HG03066 (cell line): ENCODE data around the gene STT3A.

ENCODE experiments used
- ATAC-seq: cut with Tn5 transposase; IDR thresholded peaks from one replicate; pipeline ENCODE4 v1.9.1; 2021; ENCODE audit warnings: low read depth; ENCODE audit not compliant: unreplicated experiment

Gene STT3A

DNA sequence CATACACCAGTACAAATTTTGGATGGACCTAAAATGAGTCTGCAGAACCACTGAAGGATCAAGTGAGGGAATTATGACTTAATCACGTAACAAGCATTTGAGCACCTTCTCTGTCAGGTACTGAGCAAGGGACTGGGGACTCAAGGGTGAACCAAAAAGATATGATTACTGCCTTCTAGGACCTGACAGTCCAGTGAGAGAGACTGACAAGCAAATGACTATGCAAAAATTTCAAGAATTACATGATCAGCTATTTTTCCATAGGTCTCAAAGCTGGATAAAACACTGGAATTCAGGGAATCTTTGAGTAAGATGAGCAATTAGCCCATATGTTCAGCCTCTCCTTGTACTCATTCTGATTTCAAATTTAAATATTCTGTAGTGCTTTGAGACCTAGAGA lies 5.2 kb upstream of the STT3A start:
- ATAC-seq = no peak

DNA sequence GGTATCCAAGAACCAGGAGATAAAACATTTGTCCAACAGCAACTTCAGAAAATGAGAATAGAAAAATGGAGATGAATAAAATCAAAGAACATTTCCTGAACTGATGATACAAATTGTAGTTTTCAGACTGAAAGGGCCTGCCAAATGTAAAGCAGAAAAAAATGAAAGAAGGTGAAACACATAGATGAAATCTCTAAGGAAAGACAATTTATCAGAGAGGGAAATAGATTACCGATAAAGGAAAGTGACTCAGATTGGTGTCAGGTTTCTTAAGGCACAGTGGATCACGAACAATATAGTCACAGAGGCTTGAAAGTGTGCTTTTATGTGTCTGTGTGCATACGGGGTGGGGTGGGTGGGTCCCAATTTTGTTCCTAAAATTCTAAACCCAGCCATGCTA lies 4.1 kb upstream of the STT3A start:
- ATAC-seq = no peak

DNA sequence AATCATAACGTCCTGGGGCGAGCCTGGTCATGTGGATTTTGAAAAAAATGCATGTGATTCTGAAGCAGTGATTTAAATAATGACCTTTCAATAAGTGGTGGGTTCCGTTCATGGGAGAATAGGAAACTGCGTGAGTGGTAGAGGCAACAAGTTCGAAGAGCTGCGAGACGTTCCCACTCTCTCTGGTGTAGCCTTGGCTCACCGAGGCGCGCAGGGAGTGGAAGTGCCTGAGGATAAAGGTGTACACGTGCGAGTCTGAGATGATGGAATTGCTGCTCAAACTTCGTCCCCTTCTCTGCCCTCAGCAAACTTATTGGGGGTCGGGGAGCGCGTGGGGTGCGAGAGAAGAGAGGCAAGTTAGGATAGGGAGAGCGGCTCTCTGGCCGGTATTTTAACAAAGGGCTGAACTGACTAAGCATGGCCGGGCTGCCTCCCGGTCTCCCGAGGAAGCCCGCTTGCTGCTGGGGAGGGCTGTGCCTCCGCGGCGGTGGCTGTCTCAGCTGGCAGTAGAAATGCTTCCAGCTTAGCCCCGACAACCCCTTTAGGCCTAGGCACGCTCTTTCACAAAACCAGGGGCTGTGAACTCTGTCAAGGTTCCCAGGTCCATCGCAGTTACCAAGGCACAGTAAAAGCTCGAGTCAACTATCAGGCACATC lies 875 bp upstream of the STT3A start:
- peak; percentile 16 for ATAC-seq

DNA sequence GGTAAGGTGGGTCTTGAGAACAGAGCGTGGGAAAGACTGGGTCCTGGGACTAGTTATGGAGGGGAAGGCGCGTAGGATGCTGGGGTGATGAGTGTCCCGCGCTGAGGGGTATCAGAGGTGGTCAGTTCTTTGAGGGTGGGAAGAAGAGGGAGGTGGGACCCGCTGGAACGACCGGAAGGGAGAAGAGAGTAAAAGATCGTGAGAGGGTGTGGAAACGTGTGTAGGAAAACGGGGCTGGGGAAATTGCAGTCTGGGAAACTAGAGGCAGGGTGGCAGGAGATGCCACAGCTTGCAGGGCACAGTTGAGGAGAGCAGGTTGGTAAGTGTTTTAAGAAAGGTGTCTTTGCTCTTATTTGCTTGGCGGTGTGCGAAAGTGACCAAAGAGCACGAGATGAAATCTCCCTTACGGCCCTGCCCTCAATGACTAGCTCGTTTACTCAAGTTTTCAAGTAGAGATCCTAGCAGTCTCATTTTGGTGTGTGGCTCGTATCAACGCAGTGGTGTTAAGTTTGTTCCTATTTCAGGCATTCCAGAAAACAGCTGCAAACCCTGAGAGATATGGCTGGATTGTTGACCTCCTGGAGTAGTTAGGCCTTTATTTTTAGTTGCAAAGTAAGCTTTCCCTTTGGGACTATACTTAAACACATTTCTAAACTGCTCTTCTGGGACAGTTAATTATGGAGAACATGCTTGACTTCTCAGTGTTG lies 615 bp downstream of the STT3A start:
- ATAC-seq = no peak

DNA sequence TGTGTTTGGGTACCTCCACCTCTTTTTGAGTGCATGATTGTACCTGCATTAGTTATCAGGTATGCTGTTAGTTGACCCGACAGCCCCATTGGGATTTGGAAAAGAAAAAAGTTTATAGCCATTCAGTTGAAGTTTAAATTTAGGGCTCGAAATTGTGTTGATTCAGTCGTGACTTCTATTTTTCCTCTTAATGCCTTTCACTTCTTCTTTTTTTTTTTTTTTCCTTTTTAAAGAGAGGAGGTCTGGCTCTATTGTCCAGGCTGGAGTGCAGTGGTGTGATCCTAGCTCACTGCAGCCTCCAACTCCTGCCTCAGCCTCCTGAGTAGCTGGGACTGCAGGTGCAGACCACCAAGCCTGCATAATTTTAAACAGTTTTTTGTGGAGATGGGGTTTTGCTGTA lies 2.3 kb downstream of the STT3A start:
- ATAC-seq = no peak

DNA sequence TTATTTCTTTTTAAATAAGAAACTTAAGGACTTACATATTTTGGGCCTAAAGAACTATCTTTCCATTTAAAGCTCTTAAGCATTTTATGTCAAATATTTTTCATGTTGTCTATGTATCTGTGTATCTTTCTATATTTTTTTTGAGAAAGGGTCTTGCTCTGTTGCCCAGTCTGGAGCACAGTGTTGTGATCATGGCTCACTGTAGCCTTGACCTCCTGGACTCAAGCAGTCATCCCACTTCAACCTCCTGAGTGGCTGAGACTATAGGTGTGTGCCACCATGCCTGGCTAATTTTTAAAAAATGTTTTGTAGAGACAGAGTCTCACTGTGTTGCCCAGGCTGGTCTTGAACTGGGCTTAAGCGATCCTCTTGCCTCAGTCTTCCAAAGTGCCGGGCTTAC lies 8.0 kb downstream of the STT3A start:
- ATAC-seq = no peak

DNA sequence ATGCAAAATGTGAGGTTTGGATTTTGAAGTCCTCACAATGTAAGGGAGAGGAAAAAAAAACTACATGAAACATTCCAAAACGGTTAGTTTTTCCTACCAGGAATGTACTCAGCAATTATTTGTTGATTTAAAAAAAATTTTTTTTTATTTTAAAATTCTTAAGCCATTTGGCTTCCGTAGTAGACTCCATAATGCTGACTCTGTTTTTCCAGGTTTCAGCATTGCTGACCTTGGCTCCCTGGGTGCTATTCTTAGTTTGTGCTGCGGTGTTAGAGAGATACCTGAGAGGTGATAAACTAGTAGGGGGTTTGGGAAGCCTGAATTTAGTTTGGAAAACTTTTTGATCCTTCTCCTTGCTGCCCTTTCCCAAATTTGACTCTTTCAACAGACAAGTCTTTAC lies 10.6 kb downstream of the STT3A start:
- ATAC-seq = no peak

DNA sequence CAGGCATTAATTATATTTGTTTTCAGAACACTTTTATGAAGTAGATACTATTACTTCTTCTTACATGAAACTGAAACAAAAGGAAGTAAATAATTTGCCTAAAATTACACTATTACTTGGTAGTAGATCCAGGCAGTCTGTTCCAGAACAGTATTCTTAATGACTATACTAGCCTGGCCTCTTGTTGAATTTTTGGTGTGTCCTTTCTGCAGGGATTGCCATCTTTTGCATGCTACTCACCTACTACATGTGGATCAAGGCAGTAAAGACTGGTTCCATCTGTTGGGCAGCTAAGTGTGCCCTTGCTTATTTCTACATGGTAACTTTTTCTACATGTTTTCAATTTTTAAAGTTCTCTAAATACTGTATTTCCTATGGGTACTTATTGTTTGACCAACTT lies 12.8 kb downstream of the STT3A start:
- ATAC-seq = no peak

DNA sequence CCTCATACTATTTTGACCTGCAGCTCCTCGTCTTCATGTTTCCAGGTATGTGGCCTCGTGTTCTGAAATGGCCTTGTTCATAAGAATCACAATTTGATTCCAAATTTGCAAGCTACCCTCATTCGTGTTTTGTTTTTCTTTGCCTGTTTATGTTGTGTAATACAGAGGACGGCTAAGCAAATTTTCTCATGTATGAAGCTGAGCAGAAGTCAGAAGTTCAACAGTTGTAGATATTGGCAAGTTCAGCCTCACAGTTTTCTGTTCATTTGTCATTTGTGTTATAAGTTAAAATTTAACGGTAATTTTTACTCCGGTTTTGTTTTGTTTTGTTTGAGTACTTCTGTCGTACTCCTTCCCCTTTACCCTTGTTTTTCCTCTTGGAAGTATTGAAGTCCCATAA lies 16.9 kb downstream of the STT3A start:
- ATAC-seq = no peak

DNA sequence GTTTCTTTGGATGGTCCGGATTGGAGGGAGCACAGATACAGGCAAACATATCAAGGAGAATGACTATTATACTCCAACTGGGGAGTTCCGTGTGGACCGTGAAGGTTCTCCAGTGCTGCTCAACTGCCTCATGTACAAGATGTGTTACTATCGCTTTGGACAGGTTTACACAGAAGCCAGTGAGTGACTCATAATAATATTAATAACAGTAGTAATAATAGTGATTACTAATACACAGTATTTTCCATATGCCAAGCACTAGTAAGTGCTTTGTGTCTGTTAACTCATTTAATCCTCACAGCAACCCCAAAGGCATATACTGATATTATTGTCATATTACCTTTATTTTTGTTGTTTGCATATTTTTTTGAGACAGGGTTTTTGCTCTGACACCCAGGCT lies 25.7 kb downstream of the STT3A start:
- ATAC-seq = no peak

DNA sequence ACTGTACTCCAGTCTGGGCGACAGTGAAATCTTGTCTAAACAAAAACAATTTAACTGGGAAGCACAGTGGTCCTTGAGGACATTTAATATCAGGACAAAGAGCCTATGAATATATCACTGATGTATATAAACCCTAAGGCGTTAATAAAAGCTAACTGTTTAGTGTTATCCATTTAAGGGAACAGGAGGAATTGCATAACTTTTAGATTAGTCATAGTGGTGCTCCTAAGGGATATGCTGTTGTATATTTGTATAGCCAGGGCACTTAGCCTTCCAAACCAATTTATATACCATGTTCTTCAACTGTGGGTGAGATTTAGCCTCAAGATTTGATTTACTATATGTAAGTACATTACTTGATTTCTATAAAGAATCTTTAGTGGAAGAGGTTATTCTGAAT lies 29.3 kb downstream of the STT3A start:
- ATAC-seq = no peak

DNA sequence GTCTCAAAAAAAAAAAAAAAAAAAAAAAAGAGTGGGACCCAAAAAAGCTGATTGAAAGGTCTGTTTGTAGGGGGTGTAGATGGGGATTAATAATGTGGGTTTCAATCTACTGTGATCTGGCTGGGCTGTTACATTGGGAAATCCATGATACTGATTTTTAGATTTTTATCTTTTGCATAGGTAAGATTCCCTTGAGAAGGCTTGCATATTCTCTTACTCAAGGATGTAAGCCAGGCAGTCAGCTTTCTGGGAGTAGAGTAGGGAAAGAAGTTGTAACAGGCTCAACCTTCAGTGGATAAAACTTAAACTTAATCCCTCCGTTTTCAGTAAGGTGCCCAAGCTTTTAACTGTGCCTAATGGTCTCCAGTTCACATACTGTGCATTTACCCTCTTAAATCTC lies 30.4 kb downstream of the STT3A start:
- ATAC-seq = no peak

DNA sequence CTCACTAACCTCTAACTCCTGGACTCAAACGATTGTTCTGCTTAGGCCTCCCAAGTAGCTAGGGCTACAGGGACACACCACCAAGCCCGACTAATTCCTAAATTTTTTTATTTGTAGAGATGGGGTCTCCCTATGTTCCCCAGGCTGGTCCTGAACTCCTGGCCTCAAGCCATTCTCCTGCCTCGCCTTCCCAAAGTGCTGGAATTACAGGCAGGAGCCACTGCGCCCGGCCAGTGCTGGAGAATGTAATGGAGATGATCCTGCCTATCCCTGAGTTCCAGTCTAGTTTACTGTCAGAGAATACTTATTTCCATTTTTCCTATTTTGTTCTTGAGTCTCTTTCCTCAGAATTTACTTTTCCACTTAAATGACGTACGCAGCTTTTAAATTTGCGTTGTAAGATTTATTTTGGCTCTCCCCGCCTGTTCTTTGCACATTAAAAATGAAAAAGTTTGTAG lies 32.1 kb downstream of the STT3A start, which contains the start of gene CHEK1:
TSS of gene CHEK1 (plus strand) at position 408 of the 458 bp plus-strand sequence. CDS start 1,606 bp downstream, outside the sequence.
- no peak for ATAC-seq

DNA sequence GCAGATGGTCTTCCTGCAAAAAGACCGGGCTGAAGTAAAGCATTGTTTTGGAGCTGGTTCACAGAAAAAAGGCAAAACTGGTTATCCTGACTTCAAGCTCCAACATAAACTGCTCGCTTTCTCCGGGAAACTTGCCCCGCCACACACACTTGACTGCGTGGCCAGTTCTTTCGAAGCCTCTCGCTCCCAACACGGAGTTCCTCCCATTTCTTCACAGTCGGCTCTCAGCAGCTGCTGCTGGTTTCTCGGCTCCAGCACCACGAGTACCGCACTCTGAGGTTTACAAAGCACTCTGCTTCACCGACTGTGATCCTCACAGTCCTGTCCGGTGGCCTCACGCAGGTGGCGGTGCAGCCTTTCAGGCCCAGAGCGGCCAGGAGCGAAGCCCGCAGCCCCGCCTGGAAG lies 32.6 kb downstream of the STT3A start:
- ATAC-seq = peak; percentile 25

DNA sequence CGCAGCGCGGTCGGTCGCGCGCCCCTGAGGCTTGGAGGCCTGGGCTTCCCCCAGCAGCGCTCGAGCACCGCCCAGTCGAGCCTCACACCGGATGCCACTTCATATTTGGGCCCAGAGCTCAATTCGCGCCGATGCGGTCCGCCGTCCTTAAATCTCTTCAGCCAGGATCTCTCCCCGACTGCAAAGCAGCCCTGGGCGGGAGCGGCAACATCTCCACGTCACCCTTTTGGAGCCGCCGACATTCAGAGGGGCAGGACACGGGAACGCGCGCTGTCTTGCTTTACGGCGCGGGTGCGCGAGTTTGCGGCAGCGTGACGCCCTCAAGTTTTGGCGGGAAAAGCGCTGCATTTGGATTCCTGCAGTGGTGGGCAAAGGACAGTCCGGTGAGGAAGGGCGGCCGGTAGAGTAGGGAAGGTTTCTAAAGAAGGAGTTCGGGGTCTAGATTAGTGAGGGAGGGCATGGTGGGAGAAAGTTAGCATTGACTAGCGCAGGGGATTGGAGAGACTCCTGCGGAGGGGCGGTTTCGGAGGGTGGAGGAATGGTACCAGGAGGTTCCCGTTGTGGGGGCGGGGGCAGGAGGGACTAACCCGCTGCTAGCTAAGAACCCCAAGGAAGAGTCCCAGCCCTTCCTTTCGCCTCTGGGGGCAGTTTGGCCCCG lies 33.1 kb downstream of the STT3A start:
- ATAC-seq = peak; percentile 72

DNA sequence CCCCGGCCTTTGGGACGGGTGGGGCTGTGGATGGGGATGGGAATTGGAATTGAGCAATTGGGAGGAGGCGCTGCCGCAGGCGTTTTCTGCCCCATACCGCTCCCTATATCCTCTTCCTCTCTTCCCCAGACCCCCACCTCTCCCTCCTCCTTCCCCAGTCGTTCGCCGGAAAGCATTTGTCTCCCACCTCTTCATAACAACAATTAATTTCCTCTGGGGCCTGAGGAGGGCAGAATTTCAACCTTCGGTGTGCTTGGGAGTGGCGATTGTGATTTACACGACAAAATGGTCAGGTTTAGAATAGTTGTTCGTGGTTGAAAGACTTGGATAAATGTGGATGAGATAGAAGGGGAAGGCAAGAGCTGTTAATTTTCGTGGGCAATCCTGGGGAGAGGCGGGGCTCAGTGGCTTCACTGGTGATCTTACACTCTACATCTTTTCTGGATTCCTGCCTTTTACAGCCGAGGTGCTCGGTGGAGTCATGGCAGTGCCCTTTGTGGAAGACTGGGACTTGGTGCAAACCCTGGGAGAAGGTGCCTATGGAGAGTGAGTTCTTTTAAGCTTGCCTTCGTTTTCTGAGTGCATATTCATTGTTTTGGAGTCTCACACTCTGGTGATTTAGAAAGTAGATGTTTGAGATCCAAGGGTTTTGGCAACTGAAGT lies 33.8 kb downstream of the STT3A start:
- peak; percentile 37 for ATAC-seq

DNA sequence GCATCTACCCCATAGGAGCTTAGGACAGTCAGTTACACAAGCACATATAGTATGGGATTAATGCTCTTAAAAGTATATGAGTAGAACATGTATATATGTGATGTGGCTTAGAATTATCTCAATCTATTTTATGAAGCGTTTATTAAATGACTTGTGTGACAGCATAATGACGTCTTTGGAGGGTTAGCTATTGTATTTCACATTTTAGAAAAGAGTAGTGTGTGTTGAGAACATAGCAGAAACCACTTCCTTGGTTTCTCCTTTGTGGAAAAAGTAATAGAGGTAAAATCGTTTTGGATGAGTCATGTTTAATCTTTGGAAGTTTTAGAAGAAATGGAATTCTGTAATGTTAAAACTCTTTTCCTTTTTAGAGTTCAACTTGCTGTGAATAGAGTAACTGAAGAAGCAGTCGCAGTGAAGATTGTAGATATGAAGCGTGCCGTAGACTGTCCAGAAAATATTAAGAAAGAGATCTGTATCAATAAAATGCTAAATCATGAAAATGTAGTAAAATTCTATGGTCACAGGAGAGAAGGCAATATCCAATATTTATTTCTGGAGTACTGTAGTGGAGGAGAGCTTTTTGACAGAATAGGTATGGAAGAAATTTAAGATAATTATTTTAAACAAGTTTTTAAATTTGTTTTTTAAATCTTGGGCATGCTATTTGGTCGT lies 34.7 kb downstream of the STT3A start:
- no peak for ATAC-seq

DNA sequence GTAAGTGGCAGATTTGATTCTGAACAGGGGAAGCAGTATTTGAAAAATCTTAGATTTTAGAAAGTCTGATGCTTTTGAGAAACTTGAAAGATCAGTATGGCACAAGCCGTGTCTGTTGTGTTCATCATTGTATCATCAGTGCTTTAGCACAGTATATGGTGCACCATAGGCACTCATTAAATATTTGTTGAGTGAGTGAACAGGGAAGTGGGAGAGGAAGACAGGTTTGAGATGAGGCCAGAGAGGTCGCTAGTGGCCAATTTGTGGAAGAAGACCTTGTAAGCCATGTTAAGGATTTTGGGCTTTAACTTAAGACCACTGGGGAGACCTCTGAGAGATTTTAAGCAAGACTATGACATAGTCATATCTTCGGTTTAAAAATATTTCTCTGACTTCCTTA lies 45.2 kb downstream of the STT3A start:
- no peak for ATAC-seq

DNA sequence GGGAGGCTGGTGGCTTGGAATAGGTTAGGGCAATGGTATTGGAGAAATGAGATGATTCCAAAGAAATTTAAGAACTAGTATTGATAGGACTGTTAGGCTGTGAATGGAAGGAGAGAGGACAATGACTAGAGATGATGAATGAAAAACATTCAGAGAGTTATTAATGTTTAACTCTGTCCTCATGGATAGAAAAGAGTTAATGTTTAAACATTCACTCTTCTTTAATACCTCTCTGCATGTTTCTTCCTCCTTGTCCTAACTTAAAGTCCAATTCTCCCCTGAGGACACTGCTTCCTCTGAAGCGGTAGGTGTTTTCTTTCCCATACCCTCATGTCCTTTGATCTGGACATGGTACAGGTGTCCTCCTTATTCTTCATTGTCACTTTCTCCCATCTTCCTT lies 45.7 kb downstream of the STT3A start:
- no peak for ATAC-seq

DNA sequence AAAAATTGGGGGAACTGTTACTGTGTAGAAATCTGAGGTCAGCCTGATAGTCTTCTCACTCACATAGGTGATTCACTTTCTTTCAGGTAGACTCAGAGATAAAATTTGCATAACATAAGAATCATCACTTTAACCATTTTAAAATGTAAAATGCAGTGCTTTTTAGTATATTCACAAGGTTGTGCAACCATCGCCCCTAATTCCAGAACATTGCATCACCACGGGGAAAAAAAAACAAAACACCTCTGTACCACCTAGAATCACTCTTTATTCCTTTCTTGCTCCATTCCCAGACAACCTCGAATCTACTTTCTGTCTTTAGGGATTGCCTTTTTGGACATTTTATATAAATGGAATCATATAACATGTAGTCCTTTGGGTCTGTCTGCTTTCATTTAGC lies 53.2 kb downstream of the STT3A start:
- ATAC-seq = no peak
